Fibroblast of villous mesenchyme (primary cell): ENCODE results near the gene LYSMD4. TPM values are rescaled to one million over a fixed set of nuclear protein-coding genes. Genes with fewer than 3 reads are reported as not detected.

Source experiments
- DNase-seq: peaks from one replicate; pipeline ENCODE4 v3.0.0-alpha.2; 2010; ENCODE audit warnings: low read depth
- H3K4me3 ChIP-seq: 2 replicates; pipeline ENCODE4 v1.5.1; 2011; ENCODE audit warnings: low read depth, mild to moderate bottlenecking, low read length
- small RNA-seq: library from RNA; depleted of rRNA; stranded (forward); fragments of <200 nt; gene quantifications from one replicate; pipeline ENCODE3, GENCODE V24; 2012
- total RNA-seq: library from RNA; depleted of rRNA; stranded (reverse); fragments of >200 nt; gene quantifications from 2 replicates; pipeline ENCODE4 v1.2.3, GENCODE V29; 2012
- TF ChIP-seq, protein P1 (sequence below): IDR thresholded peaks from 2 replicates; pipeline ENCODE4 v1.5.1; 2012; ENCODE audit warnings: low read depth, mild to moderate bottlenecking, low read length; ENCODE audit not compliant: insufficient read depth

Gene LYSMD4
- total RNA-seq, 1 donor: 7.8 TPM

GRCh38 chr15:99677540-99678134 is 55.6 kb downstream of the LYSMD4 start:
- TF ChIP-seq, protein P1, sequence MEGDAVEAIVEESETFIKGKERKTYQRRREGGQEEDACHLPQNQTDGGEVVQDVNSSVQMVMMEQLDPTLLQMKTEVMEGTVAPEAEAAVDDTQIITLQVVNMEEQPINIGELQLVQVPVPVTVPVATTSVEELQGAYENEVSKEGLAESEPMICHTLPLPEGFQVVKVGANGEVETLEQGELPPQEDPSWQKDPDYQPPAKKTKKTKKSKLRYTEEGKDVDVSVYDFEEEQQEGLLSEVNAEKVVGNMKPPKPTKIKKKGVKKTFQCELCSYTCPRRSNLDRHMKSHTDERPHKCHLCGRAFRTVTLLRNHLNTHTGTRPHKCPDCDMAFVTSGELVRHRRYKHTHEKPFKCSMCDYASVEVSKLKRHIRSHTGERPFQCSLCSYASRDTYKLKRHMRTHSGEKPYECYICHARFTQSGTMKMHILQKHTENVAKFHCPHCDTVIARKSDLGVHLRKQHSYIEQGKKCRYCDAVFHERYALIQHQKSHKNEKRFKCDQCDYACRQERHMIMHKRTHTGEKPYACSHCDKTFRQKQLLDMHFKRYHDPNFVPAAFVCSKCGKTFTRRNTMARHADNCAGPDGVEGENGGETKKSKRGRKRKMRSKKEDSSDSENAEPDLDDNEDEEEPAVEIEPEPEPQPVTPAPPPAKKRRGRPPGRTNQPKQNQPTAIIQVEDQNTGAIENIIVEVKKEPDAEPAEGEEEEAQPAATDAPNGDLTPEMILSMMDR: no peak
- H3K4me3 ChIP-seq: no peak overlapping the region
- DNase-seq: no peak

Small RNA genes lying within 50 kb of the gene (small RNA-seq; reads per million reads assigned to genes)
- not detected for gene RF00019

Other genes starting within 250 kb of the LYSMD4 start
- 28.1 and 38.7 TPM in 2 replicates for gene MEF2A, start 167.5 kb downstream of the LYSMD4 start, total RNA-seq